ENCODE data around the gene DLG5.

- no peak for TF ChIP-seq CTCF (IDR thresholded peaks at IDR 0.05 in 2 of 3, conservative IDR thresholded peaks at IDR 0.05 in 1 of 3; ENCODE audit: insufficient read depth in 2 of 3, low read depth in 1 of 3, low read length in 3 of 3)
- no peak for TF ChIP-seq CREB1 (IDR thresholded peaks at IDR 0.05)
- no peak for TF ChIP-seq CREB1 (CRISPR knock-in tag; IDR thresholded peaks at IDR 0.05)
- no peak for TF ChIP-seq BRD4 (IDR thresholded peaks at IDR 0.05)
Measured at GRCh38 chr10:77804371-77804770, 122.2 kb downstream of the DLG5 start.
